GM21381 (cell line): ENCODE measurements around the gene C2orf92.

Experiments used
- ATAC-seq: cut with Tn5 transposase; IDR thresholded peaks from one replicate; pipeline ENCODE4 v1.9.1; 2021; ENCODE audit warnings: mild to moderate bottlenecking, moderate library complexity; ENCODE audit not compliant: unreplicated experiment

C2orf92 gene

DNA sequence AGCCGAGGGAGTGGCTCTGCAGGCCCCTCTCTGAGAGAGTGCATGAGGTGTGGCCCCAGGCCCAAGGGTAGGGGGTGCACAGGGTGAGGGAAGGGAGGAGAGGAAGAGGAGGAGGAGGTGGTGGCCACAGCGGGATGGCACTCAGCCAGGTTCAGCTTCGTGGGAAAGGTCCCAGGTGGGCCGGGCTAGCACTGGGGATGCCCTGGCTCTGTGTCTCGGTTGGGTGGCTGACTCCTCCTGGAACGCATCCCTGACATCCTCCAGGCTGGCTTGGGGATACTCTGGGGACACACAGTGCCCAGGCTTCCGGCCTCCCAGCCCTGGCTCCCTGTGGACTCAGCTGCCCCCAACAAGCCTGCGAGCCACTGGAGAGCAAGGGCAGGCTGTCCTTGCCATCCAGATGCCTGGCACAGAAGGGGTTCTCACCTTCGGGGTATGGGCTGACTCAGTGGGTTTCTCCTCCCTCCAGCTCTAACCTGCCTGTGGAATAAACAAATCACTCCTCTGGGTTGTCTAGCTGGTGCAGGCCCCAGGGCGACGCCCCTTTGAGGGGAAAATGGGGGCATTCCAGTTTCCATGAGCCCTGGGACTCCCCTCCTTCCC lies 43.3 kb downstream of the C2orf92 start:
- no peak for ATAC-seq

DNA sequence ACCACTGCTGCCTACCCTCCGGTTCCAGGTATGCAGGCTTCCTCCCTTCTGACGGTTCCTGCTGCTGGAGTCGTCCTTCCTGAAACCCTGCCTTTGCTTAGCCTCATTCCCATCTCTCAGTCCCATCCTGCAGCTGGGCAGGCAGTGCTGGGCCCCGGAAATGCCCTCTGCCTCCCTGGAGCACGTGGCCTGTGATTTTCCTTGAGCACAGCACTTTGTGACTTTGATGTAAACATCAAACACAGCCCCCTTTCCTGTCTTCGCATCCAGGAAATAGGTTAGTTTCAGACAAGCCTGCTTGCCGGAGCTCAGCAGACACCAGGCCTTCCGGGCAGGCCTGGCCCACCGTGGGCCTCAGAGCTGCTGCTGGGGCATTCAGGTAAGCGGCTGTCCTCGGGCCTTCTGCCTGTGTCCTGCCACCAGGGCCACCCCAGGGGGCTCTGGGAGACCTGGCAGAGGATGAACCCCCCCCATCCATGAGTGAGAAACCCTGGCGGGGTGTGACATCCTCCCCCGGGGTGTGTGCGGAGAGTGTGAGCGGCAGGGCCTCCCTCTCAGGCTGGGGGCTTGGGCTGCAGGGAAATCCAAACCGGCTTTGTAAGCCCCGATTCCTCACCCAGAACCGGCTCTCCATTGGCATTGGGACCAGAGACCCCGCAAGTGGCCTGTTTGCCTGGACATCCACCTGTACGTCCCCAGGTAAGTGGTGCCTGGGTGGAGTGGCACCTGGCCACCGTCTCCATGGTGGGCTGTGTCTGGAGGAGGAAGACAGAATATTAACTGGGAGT lies 44.0 kb downstream of the C2orf92 start, which contains the start of gene ZAP70:
TSS of gene ZAP70 (plus strand) at position 281 of the 788 bp plus-strand sequence. CDS start 10,461 bp downstream, outside the sequence.
- no peak for ATAC-seq

GRCh38 chr2:97714084-97714949 lies 44.8 kb downstream of the C2orf92 start:
- ATAC-seq: no peak

GRCh38 chr2:97714950-97715652 lies 45.6 kb downstream of the C2orf92 start:
- ATAC-seq: no peak

DNA sequence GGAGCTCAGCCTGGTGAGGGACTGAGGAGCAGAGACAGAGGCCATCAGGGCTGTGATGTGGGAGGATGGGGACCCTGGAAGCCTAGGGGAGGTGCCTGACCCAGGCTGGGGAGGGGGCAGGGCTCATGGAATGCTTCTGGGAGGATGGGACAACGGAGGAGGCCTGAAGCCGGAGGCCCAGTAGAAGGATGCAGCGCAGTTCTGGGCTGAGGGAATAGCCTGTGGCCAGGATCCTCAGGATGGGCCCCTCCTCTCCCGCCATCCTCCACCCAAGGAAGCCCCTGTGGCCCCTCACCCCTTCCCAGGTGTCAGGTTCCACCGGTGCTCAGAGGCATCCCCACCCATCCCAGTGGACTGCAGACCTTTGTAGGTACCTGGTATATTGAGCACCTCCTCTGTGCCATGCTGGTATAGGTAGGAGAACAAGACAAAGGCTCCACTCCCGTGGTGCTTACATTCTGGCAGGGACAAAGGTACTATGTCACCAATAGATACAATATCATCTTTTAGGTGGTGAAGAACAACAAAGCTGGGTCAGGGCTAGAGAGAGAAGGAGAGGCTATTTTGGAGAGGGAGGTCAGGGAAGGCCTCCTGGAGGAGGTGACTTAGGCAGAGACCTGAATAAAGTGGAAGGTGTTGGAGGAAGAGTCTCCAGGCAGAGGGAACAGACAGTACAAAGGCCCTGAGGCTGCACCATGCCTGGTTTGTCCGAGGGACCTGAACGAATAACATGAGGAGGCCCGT lies 46.6 kb downstream of the C2orf92 start:
- no peak for ATAC-seq

GRCh38 chr2:97716695-97717612 lies 47.4 kb downstream of the C2orf92 start:
- ATAC-seq: no peak

- ATAC-seq: no peak
Observed at GRCh38 chr2:97717613-97717995, 48.1 kb downstream of the C2orf92 start.

DNA sequence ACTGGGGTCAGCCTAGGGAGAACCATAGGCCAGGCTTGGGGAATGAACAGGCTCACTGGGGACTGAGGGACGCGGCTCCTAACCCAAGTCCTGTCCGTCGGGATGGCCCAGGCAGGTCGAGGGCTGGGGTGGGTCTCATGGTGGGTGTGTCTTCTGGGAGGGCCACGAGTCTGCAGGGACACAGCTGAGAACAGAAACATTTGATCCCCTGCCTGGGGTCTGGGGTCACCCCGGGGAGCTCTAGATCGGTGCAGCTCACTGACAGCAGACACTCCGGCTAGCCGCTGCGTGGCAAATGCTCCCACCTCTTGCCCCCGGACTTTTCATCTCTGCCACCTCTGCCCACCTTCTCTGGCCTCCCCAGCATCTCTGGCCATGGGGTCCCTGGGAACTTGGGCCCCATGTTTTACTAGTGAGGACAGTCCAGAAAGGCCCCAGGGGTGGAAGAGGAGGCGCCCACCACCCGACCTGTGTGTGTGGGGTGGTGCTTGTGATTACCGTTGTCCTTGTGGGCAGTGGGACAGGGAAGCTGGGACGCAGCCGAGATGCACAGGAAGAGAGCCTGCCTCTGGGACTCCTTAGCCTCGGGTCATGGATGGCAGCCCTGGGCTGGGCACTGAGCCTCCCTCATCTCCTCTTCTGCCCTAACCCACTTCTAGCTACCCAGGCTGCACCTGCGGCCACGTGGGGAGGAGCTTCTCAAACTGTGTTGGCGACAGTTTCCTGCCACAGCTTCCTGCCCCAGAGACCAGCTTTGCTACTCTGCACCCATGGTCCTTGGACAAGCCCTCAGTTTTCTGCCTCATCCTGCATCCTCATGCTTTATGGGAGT lies 48.8 kb downstream of the C2orf92 start:
- ATAC-seq: peak; percentile 84

GRCh38 chr2:97718942-97719341 lies 49.4 kb downstream of the C2orf92 start:
- ATAC-seq: no peak

DNA sequence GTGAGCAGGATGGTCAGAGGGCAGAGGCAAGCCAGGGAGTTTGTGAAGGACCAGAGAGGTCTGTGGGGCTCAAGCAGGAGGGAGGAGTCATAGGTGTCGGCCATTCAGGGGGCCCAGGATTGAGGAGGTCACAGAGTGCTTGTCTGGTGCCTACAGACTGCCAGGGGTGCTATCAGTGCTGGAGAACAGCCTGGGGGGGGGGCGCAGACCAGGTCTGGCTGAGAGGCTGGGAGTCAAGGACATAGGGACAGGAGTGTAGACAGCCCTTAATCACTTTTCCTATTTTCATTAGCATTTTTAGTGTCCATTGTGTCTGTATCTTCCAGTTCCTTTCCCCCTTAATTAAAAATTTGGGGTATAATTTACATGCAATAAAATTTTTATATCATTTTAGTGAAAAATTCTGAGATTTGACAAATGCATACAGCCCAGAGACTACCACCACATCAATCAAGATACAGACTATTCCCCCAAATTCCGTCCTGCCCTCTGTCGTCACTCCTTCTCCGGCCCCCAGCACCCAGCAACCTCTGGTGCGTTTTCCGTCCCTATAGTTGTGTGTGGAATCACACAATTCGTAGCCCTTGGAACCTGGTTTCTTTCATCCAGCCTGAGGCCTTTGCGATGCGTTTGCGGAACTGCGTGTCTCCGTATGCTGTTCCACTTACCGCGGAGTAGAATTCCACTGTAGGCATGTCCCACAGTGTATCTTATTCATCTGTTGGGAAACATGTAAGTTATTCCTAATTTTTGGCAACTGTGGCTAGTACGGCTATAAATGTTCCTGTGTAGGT lies 50.0 kb downstream of the C2orf92 start:
- no peak for ATAC-seq

- ATAC-seq: no peak
Observed at GRCh38 chr2:97720746-97721145, 51.2 kb downstream of the C2orf92 start.

DNA sequence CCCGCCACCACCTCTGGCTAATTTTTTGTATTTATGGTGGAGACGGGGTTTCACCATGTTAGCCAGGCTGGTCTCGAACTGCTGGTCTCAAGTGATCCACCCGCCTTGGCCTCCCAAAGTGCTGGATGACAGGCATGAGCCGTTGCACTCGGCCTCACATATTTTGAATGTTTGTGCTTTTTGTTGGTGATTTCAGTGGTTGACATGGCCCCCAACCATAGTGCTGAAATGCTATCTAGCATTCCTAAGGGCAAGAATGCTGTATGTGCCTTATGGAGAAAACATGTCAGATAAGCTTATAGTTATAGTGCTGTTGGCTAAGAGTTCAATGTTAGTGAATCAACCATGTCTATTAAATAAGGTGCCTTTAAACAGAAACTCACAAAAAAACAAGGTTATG lies 52.7 kb downstream of the C2orf92 start:
- ATAC-seq: no peak

- no peak for ATAC-seq
Observed at GRCh38 chr2:97723156-97724072, 53.9 kb downstream of the C2orf92 start.

- ATAC-seq: no peak
Observed at GRCh38 chr2:97724073-97724410, 54.5 kb downstream of the C2orf92 start.

- no peak for ATAC-seq
Observed at GRCh38 chr2:97724501-97724900, 55.0 kb downstream of the C2orf92 start.

DNA sequence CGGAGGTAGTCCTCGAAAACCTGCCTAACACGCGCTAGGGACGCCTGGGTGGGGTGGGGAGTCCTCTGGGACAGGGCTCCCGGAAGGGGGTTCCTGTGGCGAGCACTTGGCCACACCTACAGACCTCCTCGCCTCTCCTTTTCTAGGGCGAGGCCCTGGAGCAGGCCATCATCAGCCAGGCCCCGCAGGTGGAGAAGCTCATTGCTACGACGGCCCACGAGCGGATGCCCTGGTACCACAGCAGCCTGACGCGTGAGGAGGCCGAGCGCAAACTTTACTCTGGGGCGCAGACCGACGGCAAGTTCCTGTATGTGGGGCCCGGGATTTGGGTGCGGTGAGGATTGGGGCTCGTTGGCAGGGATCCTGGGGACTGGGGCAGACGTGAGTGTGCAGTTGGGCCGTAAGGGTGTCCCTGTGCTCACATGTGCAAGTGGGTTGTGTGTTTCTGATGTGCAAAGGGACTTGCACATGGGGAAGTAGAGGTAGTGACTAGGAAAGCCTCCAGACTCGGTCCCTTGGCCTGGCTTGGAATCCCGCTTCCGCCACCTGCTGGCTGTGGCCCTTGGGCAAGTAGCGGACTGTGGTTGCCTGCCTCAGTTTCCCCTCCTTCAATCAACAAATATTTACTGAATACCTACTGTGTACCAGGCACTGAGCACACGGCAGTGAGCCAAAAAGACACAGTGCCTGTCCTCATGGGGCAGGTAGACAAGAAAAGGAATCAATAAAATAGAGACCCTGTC lies 55.6 kb downstream of the C2orf92 start:
- ATAC-seq: no peak
